HEK293 (cell line): ENCODE data around the gene PTX3.

ENCODE experiments used
- CTCF ChIA-PET: fragments of 350-600 bp; formaldehyde crosslinking; extraction: SDS; loops from one replicate; lab custom pipeline; 2021; ENCODE audit warnings: antibody characterized with exemption; lab: Yijun Ruan, JAX
- POLR2A ChIA-PET: fragments of 300-600 bp; formaldehyde crosslinking; extraction: SDS; loops from one replicate; lab custom pipeline; 2020; ENCODE audit warnings: antibody characterized with exemption, inconsistent platforms; lab: Yijun Ruan, JAX
- H3K27ac ChIP-seq: fragments of 200-500 bp; sonication (Bioruptor generic); 2 replicates; pipeline ENCODE4 v1.5.1; 2014; ENCODE audit warnings: low read depth, low read length, control low read depth, inconsistent platforms; ENCODE audit errors: extremely low read depth
- H3K36me3 ChIP-seq, 2 experiments: fragments of 200-500 bp in 1 of 2; sonication (Bioruptor generic) in 1 of 2; 1 replicate in 1 of 2; 2 replicates in 1 of 2; pipeline ENCODE4 v1.5.1; 2014 to 2017; ENCODE audit warnings: inconsistent platforms in 2 of 2, low read length in 2 of 2; ENCODE audit not compliant: control insufficient read depth in 2 of 2, insufficient read depth in 1 of 2
- H3K4me1 ChIP-seq: fragments of 200-500 bp; sonication (Bioruptor generic); 2 replicates; pipeline ENCODE4 v1.5.1; 2014; ENCODE audit warnings: mild to moderate bottlenecking, low read length, inconsistent platforms; ENCODE audit not compliant: control insufficient read depth, insufficient read depth
- H3K4me3 ChIP-seq: 2 replicates; pipeline ENCODE4 v1.5.1; 2011; ENCODE audit warnings: low read depth, mild to moderate bottlenecking, control low read depth, low read length, moderate library complexity
- H3K9me3 ChIP-seq: fragments of 200-500 bp; sonication (Bioruptor generic); 2 replicates; pipeline ENCODE4 v1.5.1; 2014; ENCODE audit warnings: low read depth, low read length, inconsistent platforms; ENCODE audit not compliant: control insufficient read depth, insufficient read depth
- HOXC10 ChIP-seq: sonication (generic); formaldehyde crosslinking; IDR thresholded peaks from 2 replicates; pipeline ENCODE4 v1.8.1; 2023; ENCODE audit warnings: mild to moderate bottlenecking, missing genetic modification reagents
- MZF1 ChIP-seq: fragments of 450-650 bp; formaldehyde crosslinking; IDR thresholded peaks from 2 replicates; pipeline ENCODE4 v1.5.1; 2017; ENCODE audit warnings: missing biosample characterization, missing genetic modification characterization, borderline replicate concordance
- SCRT1 ChIP-seq: fragments of 450-650 bp; formaldehyde crosslinking; IDR thresholded peaks from 2 replicates; pipeline ENCODE4 v1.5.1; 2016; ENCODE audit warnings: missing biosample characterization, missing genetic modification characterization, borderline replicate concordance
- SCRT2 ChIP-seq: fragments of 450-650 bp; formaldehyde crosslinking; IDR thresholded peaks from 2 replicates; pipeline ENCODE4 v1.5.1; 2016; ENCODE audit warnings: missing biosample characterization, missing genetic modification characterization
- ZNF10 ChIP-seq: fragments of 450-650 bp; formaldehyde crosslinking; IDR thresholded peaks from 2 replicates; pipeline ENCODE4 v1.5.1; 2017; ENCODE audit warnings: missing biosample characterization, missing genetic modification characterization
- ZNF112 ChIP-seq: fragments of 450-650 bp; formaldehyde crosslinking; IDR thresholded peaks from 2 replicates; pipeline ENCODE4 v1.5.0; 2017; ENCODE audit warnings: missing biosample characterization, missing genetic modification characterization
- ZNF132 ChIP-seq: fragments of 450-650 bp; formaldehyde crosslinking; IDR thresholded peaks from 2 replicates; pipeline ENCODE4 v1.5.1; 2017; ENCODE audit warnings: missing biosample characterization, missing genetic modification characterization, borderline replicate concordance
- ZNF146 ChIP-seq: fragments of 450-650 bp; formaldehyde crosslinking; IDR thresholded peaks from 2 replicates; pipeline ENCODE4 v1.5.1; 2016; ENCODE audit warnings: missing biosample characterization, missing genetic modification characterization
- ZNF157 ChIP-seq: fragments of 450-650 bp; formaldehyde crosslinking; IDR thresholded peaks from 2 replicates; pipeline ENCODE4 v1.5.1; 2016; ENCODE audit warnings: missing biosample characterization, missing genetic modification characterization
- ZNF2 ChIP-seq: fragments of 450-650 bp; formaldehyde crosslinking; IDR thresholded peaks from 2 replicates; pipeline ENCODE4 v1.5.1; 2016; ENCODE audit warnings: missing biosample characterization, missing genetic modification characterization
- ZNF211 ChIP-seq: fragments of 450-650 bp; formaldehyde crosslinking; IDR thresholded peaks from 2 replicates; pipeline ENCODE4 v1.5.1; 2016; ENCODE audit warnings: low read depth, missing biosample characterization, missing genetic modification characterization
- ZNF221 ChIP-seq: fragments of 450-650 bp; formaldehyde crosslinking; IDR thresholded peaks from 2 replicates; pipeline ENCODE4 v1.5.1; 2017; ENCODE audit warnings: missing biosample characterization, missing genetic modification characterization, borderline replicate concordance
- ZNF24 ChIP-seq: fragments of 450-650 bp; formaldehyde crosslinking; IDR thresholded peaks from 2 replicates; pipeline ENCODE4 v1.5.1; 2016; ENCODE audit warnings: missing biosample characterization, missing genetic modification characterization
- ZNF292 ChIP-seq: fragments of 450-650 bp; formaldehyde crosslinking; IDR thresholded peaks from 2 replicates; pipeline ENCODE4 v1.5.1; 2016; ENCODE audit warnings: low read depth, missing biosample characterization, missing genetic modification characterization, borderline replicate concordance
- ZNF341 ChIP-seq: fragments of 450-650 bp; formaldehyde crosslinking; IDR thresholded peaks from 2 replicates; pipeline ENCODE4; 2016; ENCODE audit warnings: low read depth, missing biosample characterization, missing genetic modification characterization
- ZNF426 ChIP-seq: fragments of 450-650 bp; formaldehyde crosslinking; IDR thresholded peaks from 2 replicates; pipeline ENCODE4 v1.5.1; 2017; ENCODE audit warnings: missing biosample characterization, missing genetic modification characterization, mild to moderate bottlenecking, inconsistent platforms, moderate library complexity
- ZNF501 ChIP-seq: fragments of 450-650 bp; formaldehyde crosslinking; IDR thresholded peaks from 2 replicates; pipeline ENCODE4 v1.5.1; 2016; ENCODE audit warnings: missing biosample characterization, missing genetic modification characterization
- ZNF514 ChIP-seq: fragments of 450-650 bp; formaldehyde crosslinking; IDR thresholded peaks from 2 replicates; pipeline ENCODE4 v1.5.1; 2016; ENCODE audit warnings: missing biosample characterization, missing genetic modification characterization
- ZNF529 ChIP-seq: fragments of 450-650 bp; formaldehyde crosslinking; IDR thresholded peaks from 2 replicates; pipeline ENCODE4 v1.5.1; 2017; ENCODE audit warnings: missing genetic modification characterization, missing biosample characterization; ENCODE audit not compliant: insufficient replicate concordance
- ZNF549 ChIP-seq: fragments of 450-650 bp; IDR thresholded peaks from 2 replicates; pipeline ENCODE4 v1.5.1; 2018; ENCODE audit warnings: missing biosample characterization, missing genetic modification characterization, mild to moderate bottlenecking, inconsistent platforms, moderate library complexity
- ZNF624 ChIP-seq: fragments of 450-650 bp; formaldehyde crosslinking; IDR thresholded peaks from 2 replicates; pipeline ENCODE4 v1.5.1; 2017; ENCODE audit warnings: missing biosample characterization, missing genetic modification characterization
- ZNF768 ChIP-seq: fragments of 450-650 bp; formaldehyde crosslinking; IDR thresholded peaks from 2 replicates; pipeline ENCODE4 v1.5.1; 2018; ENCODE audit warnings: missing biosample characterization, mild to moderate bottlenecking, missing genetic modification characterization
- TF ChIP-seq, protein P1 (sequence below): fragments of 450-650 bp; formaldehyde crosslinking; IDR thresholded peaks from 2 replicates; pipeline ENCODE4; 2016; ENCODE audit warnings: missing biosample characterization, missing genetic modification characterization
- TF ChIP-seq, protein P2 (sequence below): fragments of 450-650 bp; formaldehyde crosslinking; IDR thresholded peaks from 2 replicates; pipeline ENCODE4 v1.5.1; 2016; ENCODE audit warnings: missing biosample characterization, missing genetic modification characterization
- TF ChIP-seq, protein P3 (sequence below): fragments of 450-650 bp; formaldehyde crosslinking; IDR thresholded peaks from 2 replicates; pipeline ENCODE4 v1.5.1; 2016; ENCODE audit warnings: missing biosample characterization, missing genetic modification characterization
- TF ChIP-seq, protein P4 (sequence below): fragments of 450-650 bp; formaldehyde crosslinking; IDR thresholded peaks from 2 replicates; pipeline ENCODE4 v1.5.1; 2016; ENCODE audit warnings: missing biosample characterization, missing genetic modification characterization
- TF ChIP-seq, protein P5 (sequence below): fragments of 450-650 bp; IDR thresholded peaks from 2 replicates; pipeline ENCODE4 v1.5.1; 2018; ENCODE audit warnings: missing biosample characterization, mild to moderate bottlenecking, missing genetic modification characterization

PTX3 gene

DNA sequence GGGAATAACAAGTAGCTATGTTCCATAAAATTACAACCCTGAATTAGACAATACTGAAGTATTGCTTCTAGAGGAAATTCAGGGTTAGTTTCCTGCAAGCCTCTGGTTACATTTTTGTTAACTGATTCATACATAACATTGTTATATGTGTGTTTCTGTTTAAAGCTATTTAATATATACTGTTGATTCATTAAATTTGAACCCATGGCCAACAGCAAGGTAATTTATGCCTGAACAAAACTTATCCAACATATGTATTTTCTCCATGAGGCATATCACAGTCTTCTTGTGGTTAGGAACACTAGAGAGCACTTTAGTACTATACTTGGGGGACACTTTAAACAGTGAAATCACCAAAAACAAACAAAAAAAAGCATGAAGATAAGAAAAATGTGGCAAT, 47.7 kb upstream of the PTX3 start (continued):
- TF ChIP-seq ZNF10 (tag by site-specific recombination) (no peak), ZNF132 (tag by site-specific recombination) (no peak), ZNF211 (no peak), ZNF292 (tag by site-specific recombination) (no peak), ZNF549 (no peak), ZNF221 (no peak), ZNF501 (tag by site-specific recombination) (no peak), ZNF624 (tag by site-specific recombination) (no peak), HOXC10 (CRISPR knock-in tag) (no peak), ZNF514 (tag by site-specific recombination) (no peak)
- TF ChIP-seq, protein P1, sequence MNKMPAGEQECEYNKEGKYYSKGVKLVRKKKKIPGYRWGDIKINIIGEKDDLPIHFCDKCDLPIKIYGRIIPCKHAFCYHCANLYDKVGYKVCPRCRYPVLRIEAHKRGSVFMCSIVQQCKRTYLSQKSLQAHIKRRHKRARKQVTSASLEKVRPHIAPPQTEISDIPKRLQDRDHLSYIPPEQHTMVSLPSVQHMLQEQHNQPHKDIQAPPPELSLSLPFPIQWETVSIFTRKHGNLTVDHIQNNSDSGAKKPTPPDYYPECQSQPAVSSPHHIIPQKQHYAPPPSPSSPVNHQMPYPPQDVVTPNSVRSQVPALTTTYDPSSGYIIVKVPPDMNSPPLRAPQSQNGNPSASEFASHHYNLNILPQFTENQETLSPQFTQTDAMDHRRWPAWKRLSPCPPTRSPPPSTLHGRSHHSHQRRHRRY, result no peak
- TF ChIP-seq, protein P2, sequence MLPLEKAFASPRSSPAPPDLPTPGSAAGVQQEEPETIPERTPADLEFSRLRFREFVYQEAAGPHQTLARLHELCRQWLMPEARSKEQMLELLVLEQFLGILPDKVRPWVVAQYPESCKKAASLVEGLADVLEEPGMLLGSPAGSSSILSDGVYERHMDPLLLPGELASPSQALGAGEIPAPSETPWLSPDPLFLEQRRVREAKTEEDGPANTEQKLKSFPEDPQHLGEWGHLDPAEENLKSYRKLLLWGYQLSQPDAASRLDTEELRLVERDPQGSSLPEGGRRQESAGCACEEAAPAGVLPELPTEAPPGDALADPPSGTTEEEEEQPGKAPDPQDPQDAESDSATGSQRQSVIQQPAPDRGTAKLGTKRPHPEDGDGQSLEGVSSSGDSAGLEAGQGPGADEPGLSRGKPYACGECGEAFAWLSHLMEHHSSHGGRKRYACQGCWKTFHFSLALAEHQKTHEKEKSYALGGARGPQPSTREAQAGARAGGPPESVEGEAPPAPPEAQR (tag by site-specific recombination), result no peak
- TF ChIP-seq, all 188 proteins: peak for 0

DNA sequence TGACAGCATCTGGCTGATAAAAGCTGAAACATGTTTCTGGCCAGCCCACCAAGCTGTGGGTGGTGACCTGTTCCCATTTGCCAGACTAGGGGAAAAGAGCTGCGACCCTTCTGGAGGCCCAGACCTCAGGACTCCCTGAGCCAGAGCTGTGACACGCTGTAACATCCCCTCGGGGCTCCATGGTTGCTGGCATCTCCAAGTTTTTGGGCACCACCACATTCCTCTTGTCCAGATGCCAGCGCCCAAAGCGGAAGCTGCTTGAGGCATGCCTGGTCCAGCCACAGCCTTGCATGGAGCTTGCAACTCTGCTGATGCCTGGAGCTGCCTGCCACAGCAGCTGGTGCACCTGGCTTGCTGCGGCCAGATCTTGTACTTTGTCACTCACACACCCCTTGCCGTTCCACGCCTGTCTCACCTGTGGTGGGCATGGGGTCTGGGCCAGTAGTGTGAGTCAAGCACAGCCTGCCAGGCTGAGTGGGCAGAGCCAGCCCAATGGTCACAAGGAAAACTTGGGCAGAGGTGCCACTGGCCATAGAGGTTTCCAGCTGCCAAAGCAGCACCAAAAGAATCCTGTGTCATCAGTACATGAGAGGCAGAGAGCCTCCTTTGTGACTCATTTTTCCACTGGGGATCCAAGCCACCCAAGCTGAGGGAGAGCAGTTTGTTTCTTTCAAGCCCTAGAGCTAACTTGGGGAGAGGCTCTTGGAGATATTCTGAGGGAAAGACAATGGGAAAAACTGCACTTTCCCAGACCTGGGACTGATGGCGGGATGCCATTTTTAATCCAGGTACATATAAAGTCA, 45.7 kb upstream of the PTX3 start:
- Histone ChIP-seq H3K4me1 (no peaks in the 10 kb centered on the region), H3K27ac (no peak overlapping the region), H3K4me3 (no peak overlapping the region), H3K36me3 (no peaks in the 10 kb centered on the region), H3K9me3 (no peaks in the 10 kb centered on the region)
- CTCF ChIA-PET, result interaction anchor here (0.7 to 0.8 kb wide), 2 partner anchors 25 to 61 kb away, joined by 4 to 6 read pairs; no protein-coding TSS in a partner anchor
- POLR2A ChIA-PET, result no interaction called here
- no peak for TF ChIP-seq ZNF146
- TF ChIP-seq, protein P3, sequence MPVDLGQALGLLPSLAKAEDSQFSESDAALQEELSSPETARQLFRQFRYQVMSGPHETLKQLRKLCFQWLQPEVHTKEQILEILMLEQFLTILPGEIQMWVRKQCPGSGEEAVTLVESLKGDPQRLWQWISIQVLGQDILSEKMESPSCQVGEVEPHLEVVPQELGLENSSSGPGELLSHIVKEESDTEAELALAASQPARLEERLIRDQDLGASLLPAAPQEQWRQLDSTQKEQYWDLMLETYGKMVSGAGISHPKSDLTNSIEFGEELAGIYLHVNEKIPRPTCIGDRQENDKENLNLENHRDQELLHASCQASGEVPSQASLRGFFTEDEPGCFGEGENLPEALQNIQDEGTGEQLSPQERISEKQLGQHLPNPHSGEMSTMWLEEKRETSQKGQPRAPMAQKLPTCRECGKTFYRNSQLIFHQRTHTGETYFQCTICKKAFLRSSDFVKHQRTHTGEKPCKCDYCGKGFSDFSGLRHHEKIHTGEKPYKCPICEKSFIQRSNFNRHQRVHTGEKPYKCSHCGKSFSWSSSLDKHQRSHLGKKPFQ (tag by site-specific recombination), result no peak
- TF ChIP-seq ZNF24 (tag by site-specific recombination), result no peak
- TF ChIP-seq ZNF2 (tag by site-specific recombination), result no peak
- TF ChIP-seq SCRT2 (tag by site-specific recombination), result no peak
- TF ChIP-seq ZNF157 (tag by site-specific recombination), result no peak
- TF ChIP-seq SCRT1 (tag by site-specific recombination), result no peak
- TF ChIP-seq ZNF341 (tag by site-specific recombination), result no peak
- TF ChIP-seq ZNF768 (tag by site-specific recombination), result no peak
- no peak for TF ChIP-seq ZNF529 (tag by site-specific recombination)
- TF ChIP-seq, protein P4, sequence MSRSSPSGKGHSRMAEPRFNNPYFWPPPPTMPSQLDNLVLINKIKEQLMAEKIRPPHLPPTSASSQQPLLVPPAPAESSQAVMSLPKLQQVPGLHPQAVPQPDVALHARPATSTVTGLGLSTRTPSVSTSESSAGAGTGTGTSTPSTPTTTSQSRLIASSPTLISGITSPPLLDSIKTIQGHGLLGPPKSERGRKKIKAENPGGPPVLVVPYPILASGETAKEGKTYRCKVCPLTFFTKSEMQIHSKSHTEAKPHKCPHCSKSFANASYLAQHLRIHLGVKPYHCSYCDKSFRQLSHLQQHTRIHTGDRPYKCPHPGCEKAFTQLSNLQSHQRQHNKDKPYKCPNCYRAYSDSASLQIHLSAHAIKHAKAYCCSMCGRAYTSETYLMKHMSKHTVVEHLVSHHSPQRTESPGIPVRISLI (tag by site-specific recombination), result no peak
- no peak for TF ChIP-seq MZF1 (tag by site-specific recombination)
- TF ChIP-seq ZNF112 (tag by site-specific recombination), result no peak
- TF ChIP-seq, protein P5, sequence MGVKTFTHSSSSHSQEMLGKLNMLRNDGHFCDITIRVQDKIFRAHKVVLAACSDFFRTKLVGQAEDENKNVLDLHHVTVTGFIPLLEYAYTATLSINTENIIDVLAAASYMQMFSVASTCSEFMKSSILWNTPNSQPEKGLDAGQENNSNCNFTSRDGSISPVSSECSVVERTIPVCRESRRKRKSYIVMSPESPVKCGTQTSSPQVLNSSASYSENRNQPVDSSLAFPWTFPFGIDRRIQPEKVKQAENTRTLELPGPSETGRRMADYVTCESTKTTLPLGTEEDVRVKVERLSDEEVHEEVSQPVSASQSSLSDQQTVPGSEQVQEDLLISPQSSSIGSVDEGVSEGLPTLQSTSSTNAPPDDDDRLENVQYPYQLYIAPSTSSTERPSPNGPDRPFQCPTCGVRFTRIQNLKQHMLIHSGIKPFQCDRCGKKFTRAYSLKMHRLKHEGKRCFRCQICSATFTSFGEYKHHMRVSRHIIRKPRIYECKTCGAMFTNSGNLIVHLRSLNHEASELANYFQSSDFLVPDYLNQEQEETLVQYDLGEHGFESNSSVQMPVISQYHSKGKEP (tag by site-specific recombination), result no peak
- TF ChIP-seq ZNF292 (tag by site-specific recombination), result no peak
- no peak for TF ChIP-seq ZNF426 (tag by site-specific recombination)
